ENCODE measurements around the gene LTV1. TPM values are rescaled to one million over a fixed set of nuclear protein-coding genes. Genes with fewer than 3 reads are reported as not detected.

The LTV1 gene
- total RNA-seq, 6 experiments from 2014 or later: 5.7 to 15.1 (median 11.0) TPM

DNA sequence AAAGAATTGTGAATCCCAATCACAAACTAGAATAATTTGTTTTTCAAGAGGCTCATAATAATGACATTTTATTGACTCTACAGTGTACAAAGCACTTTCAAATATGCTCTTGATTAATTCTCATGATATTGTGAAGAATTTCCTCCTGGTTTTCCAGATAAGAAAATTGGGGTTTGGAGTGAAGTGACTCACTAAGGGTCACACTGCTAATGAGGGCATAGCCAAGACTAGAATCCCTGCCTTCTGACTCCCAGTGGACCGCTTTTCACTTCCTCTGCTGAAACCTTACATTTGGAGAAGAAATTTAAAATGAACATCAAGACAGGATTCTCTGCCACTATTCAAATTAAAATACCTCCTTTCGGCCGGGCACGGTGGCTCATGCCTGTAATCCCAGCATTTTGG lies 38.3 kb upstream of the LTV1 start:
- no peak overlapping the region for H3K4me3 ChIP-seq
- peaks cover 0 to 5% (median under 1%) of the 10 kb centered on the region in 4 donors for H3K36me3 ChIP-seq
- no peaks in the 10 kb centered on the region for H3K27me3 ChIP-seq
- H3K4me1 ChIP-seq: no peaks in the 10 kb centered on the region
- WGBS (ENCODE audit: insufficient coverage, low coverage, low lambda C conversion rate, missing lambda C conversion rate): 42% methylated on average over 2 of the region's 4 CpGs
- no peak overlapping the region for H3K27ac ChIP-seq
- intact Hi-C loops (cut with DNase I): no loop called here
- TF ChIP-seq POLR2A (IDR thresholded peaks at IDR 0.05): no peak
- TF ChIP-seq CTCF (IDR thresholded peaks at IDR 0.05): no peak
- no peaks in the 10 kb centered on the region for H3K9me3 ChIP-seq
- no peak for DNase-seq
- ATAC-seq: no peak

GRCh38 chr6:143806282-143807102 lies 36.6 kb upstream of the LTV1 start:
- Histone ChIP-seq H3K27me3 (no peaks in the 10 kb centered on the region), H3K27ac (no peak overlapping the region), H3K36me3 (peaks cover 0 to 5% (median 0%) of the 10 kb centered on the region in 4 donors), H3K4me3 (no peak overlapping the region), H3K4me1 (no peaks in the 10 kb centered on the region), H3K9me3 (no peaks in the 10 kb centered on the region)
- DNase-seq (no peak), ATAC-seq (peak in 1 of 4 donors; percentile 40)
- TF ChIP-seq CTCF (IDR thresholded peaks at IDR 0.05): no peak
- TF ChIP-seq POLR2A (IDR thresholded peaks at IDR 0.05): no peak
- intact Hi-C loops (cut with DNase I): no loop called here
- WGBS (ENCODE audit: insufficient coverage, low coverage, low lambda C conversion rate, missing lambda C conversion rate): 88% methylated on average over 8 of the region's 8 CpGs

DNA sequence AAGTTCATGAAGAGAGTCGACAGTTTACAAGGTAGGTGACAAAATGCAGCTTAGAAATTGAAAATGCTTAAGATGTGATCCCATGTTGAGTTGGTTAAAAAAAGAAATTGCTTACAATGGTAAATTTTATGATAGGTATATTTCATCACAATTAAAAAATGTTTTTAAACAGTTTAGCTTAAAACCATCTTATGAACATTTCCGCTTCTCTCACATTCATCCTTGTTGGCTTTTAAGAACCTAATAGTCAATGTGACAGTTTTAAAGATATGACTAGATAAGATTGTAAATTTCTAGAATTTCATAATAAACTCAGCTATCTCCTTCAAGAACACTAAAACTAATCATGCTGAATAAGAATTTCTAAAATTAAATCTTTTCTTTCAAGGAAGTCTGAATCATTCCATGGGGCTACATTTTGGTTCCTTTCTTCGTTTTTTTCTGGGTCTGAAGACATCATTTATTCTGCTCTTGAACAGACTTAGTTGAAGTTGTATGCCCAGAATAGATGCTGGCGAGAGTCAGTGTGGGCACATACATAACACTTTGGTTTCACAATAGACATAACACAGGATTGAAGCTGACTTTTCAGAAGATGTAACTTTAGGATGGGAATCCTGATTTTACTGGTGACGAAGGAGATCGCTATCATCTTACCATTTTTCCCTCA lies 35.9 kb upstream of the LTV1 start:
- no peaks in the 10 kb centered on the region for H3K9me3 ChIP-seq
- ATAC-seq (no peak), DNase-seq (no peak)
- H3K27ac ChIP-seq: no peak overlapping the region
- WGBS (ENCODE audit: insufficient coverage, low coverage, low lambda C conversion rate, missing lambda C conversion rate): 69% methylated on average over 5 of the region's 6 CpGs
- no peak overlapping the region for H3K4me3 ChIP-seq
- H3K27me3 ChIP-seq: no peaks in the 10 kb centered on the region
- TF ChIP-seq CTCF (IDR thresholded peaks at IDR 0.05) (no peak), POLR2A (IDR thresholded peaks at IDR 0.05) (no peak)
- H3K36me3 ChIP-seq: peaks cover 0 to 5% (median 0%) of the 10 kb centered on the region in 4 donors
- intact Hi-C loops (cut with DNase I): no loop called here
- H3K4me1 ChIP-seq: no peaks in the 10 kb centered on the region

DNA sequence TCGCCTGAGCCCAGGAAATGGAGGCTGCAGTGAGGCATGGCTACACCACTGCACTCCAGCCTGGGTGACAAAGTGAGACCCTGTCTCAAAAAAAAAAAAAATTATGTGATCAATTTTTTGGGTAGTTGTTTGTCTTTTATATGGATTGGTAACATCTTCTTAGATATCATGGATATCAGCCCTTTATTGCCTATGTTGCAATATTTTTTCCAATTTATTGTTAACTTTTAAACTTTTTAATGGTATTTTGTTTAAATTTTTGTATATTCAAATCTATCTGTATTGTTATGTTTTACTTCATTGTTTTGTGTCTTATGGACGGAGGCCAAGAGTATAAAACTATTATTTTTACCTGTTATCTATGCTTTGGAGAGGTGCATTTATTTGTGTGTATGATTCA lies 32.4 kb upstream of the LTV1 start:
- TF ChIP-seq CTCF (IDR thresholded peaks at IDR 0.05) (no peak), POLR2A (IDR thresholded peaks at IDR 0.05) (no peak)
- WGBS (ENCODE audit: insufficient coverage, low coverage, low lambda C conversion rate, missing lambda C conversion rate): 97% methylated on average over 2 of the region's 2 CpGs
- intact Hi-C loops (cut with DNase I): no loop called here
- ATAC-seq (no peak), DNase-seq (no peak)
- Histone ChIP-seq H3K27me3 (no peaks in the 10 kb centered on the region), H3K36me3 (peaks cover 0 to 5% (median 0%) of the 10 kb centered on the region in 4 donors), H3K4me3 (no peak overlapping the region), H3K4me1 (no peaks in the 10 kb centered on the region), H3K9me3 (no peaks in the 10 kb centered on the region), H3K27ac (no peak overlapping the region)

Measured in right lobe of liver (tissue), 6 donors.